Astrocyte (in vitro differentiated cells and primary cell): Measurements from ENCODE around the gene MYO3B.

Source experiments
- CTCF ChIP-seq: IDR thresholded peaks from 2 replicates; pipeline ENCODE4 v1.5.1; 2011; ENCODE audit warnings: low read depth, mild to moderate bottlenecking, inconsistent platforms, low read length, moderate library complexity; ENCODE audit not compliant: insufficient read depth
- EZH2 ChIP-seq: IDR thresholded peaks from 2 replicates; pipeline ENCODE4 v1.6.1; 2012; ENCODE audit warnings: mild to moderate bottlenecking, low read length, inconsistent platforms; ENCODE audit not compliant: insufficient read depth

GRCh38 chr2:170685591-170685990 lies 507.6 kb downstream of the MYO3B start:
- TF ChIP-seq CTCF: no peak
- TF ChIP-seq EZH2: no peak
